Stomach (tissue), 9 donors: ENCODE data around the gene SGK1. TPM values are rescaled to one million over a fixed set of nuclear protein-coding genes. Genes with fewer than 3 reads are reported as not detected.

ENCODE experiments used
- DNase-seq, 2 donors: peaks; one replicate each; pipeline versions ENCODE4 v3.0.0 to v3.0.0-alpha.2; 2013 to 2019
- H3K27ac ChIP-seq, 5 donors: fragments of 200-600 bp in 4 of 5; sonication (generic) in 4 of 5; one replicate each; pipeline ENCODE4 v1.5.1; 2013 to 2019; ENCODE audit warnings: mild to moderate bottlenecking in 1 of 5, moderate library complexity in 1 of 5
- H3K27me3 ChIP-seq, 3 donors: fragments of 200-600 bp; sonication (generic); one replicate each; pipeline ENCODE4 v1.5.1; 2017 to 2019; ENCODE audit warnings: mixed run types in 1 of 3
- H3K36me3 ChIP-seq, 4 donors: fragments of 200-600 bp; sonication (generic); 1 replicate in 3 of 4; 2 replicates in 1 of 4; pipeline ENCODE4 v1.5.1; 2016 to 2019
- H3K4me1 ChIP-seq, 4 donors: fragments of 200-600 bp; sonication (generic); one replicate each; pipeline ENCODE4 v1.5.1; 2016 to 2019
- H3K4me3 ChIP-seq, 4 donors: fragments of 200-600 bp; sonication (generic) in 3 of 4; one replicate each; pipeline ENCODE4 v1.5.1; 2016 to 2019; ENCODE audit warnings: mild to moderate bottlenecking in 1 of 4
- H3K9me3 ChIP-seq, 4 donors: fragments of 200-600 bp; sonication (generic); one replicate each; pipeline ENCODE4 v1.5.1; 2016 to 2019
- EP300 ChIP-seq: sonication (generic); formaldehyde crosslinking; IDR thresholded peaks from one replicate; pipeline ENCODE4 v1.6.1; 2017; ENCODE audit warnings: antibody characterized with exemption
- POLR2A ChIP-seq, 4 donors: fragments of 450-650 bp; IDR thresholded peaks; one replicate each; pipeline ENCODE4 v1.6.1; 2016; ENCODE audit warnings: antibody characterized with exemption in 4 of 4, control low read depth in 2 of 4, mild to moderate bottlenecking in 1 of 4, moderate library complexity in 1 of 4
- POLR2AphosphoS5 ChIP-seq, 3 donors: sonication (generic); formaldehyde crosslinking; IDR thresholded peaks; one replicate each; pipeline ENCODE4 v1.6.1; 2016; ENCODE audit warnings: antibody characterized with exemption in 3 of 3
- WGBS, 5 donors: extraction: QIAGEN DNeasy Blood & Tissue Kit in 3 of 5; methylation state at CpG; one replicate each; pipeline versions ENCODE4 v1.1.5 to v1.1.7; 2013 to 2018; 5-methylcytosine and 5-hydroxymethylcytosine counted together
- intact Hi-C: fragments of 100-400 bp; cut with DNase I; formaldehyde crosslinking; loops from one replicate; pipeline ENCODE4 v1.15.1; 2023; ENCODE audit warnings: low total_unique reads
- polyA plus RNA-seq, 3 donors: library from polyadenylated mRNA; stranded (reverse); fragments of 200-250 nt; gene quantifications; one replicate each; pipeline ENCODE4 v1.2.3, GENCODE V29; 2013
- total RNA-seq, 5 donors: library from RNA; depleted of rRNA; stranded (reverse); fragments of >200 nt; gene quantifications; one replicate each; pipeline versions ENCODE4 v1.1.0 to v1.2.3, GENCODE V29; 2014 to 2016
- TF ChIP-seq, protein P1 (sequence below), 7 experiments: fragments of 450-650 bp in 4 of 7; fragments of 200-600 bp in 3 of 7; sonication (generic) in 3 of 7; IDR thresholded peaks; one replicate each; pipeline ENCODE4 v1.5.1; 2016 to 2019; ENCODE audit warnings: antibody characterized with exemption in 7 of 7, control low read depth in 2 of 7, mild to moderate bottlenecking in 1 of 7
- donor health status: healthy with polysubstance abuse.
- donor health status: Bipolar disorder and iron deficiency.
- donor health status: healthy.

The SGK1 gene
- total and polyA plus RNA-seq, 8 donors, result 72.3 to 347 (median 154) TPM

DNA sequence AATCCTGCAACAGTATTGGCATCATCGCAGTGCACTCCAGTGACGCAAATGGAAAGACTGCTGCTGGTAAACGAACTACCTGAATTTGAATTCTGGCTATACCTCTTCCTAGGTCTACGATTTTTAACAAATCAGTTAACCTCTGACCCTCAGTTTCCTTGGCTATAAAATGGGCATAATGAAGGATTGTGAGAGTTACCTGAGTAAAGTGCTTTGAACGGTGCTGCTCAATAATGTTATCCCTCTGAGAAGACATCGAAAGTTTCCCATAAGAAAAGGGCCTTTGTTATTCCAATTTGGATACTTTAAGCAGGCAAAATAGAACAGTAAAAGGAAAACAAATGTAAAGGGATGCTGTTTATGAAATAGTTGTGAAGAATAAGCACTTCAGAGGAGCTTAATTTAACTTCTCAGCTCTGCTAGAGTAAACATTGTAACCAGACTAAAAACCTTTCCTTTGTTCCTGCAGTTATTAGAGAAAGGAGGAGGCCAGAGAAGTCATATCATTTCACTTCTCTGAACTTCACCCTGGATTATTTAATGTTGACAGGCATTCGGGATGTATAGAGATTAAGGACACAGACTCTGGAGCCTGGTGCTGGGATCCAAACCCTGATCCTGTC lies 5.8 kb downstream of the SGK1 start:
- Histone ChIP-seq H3K4me1 (peaks cover 0 to 10% (median 3%) of the 10 kb centered on the region in 4 donors), H3K4me3 (no peak overlapping the region), H3K36me3 (no peaks in the 10 kb centered on the region), H3K9me3 (no peaks in the 10 kb centered on the region), H3K27me3 (peaks cover 0 to 5% (median 0%) of the 10 kb centered on the region in 3 donors), H3K27ac (no peak overlapping the region)
- intact Hi-C loops, result no loop called here
- 72 to 80% (median 75%) methylated on average over 7 of the region's 7 CpGs for WGBS, 5 donors
- TF ChIP-seq POLR2AphosphoS5 (IDR thresholded peaks at IDR 0.05) (no peak), EP300 (no peak), POLR2A (IDR thresholded peaks at IDR 0.05) (no peak)
- TF ChIP-seq, protein P1, sequence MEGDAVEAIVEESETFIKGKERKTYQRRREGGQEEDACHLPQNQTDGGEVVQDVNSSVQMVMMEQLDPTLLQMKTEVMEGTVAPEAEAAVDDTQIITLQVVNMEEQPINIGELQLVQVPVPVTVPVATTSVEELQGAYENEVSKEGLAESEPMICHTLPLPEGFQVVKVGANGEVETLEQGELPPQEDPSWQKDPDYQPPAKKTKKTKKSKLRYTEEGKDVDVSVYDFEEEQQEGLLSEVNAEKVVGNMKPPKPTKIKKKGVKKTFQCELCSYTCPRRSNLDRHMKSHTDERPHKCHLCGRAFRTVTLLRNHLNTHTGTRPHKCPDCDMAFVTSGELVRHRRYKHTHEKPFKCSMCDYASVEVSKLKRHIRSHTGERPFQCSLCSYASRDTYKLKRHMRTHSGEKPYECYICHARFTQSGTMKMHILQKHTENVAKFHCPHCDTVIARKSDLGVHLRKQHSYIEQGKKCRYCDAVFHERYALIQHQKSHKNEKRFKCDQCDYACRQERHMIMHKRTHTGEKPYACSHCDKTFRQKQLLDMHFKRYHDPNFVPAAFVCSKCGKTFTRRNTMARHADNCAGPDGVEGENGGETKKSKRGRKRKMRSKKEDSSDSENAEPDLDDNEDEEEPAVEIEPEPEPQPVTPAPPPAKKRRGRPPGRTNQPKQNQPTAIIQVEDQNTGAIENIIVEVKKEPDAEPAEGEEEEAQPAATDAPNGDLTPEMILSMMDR (IDR thresholded peaks at IDR 0.05), result no peak
- no peak for DNase-seq

DNA sequence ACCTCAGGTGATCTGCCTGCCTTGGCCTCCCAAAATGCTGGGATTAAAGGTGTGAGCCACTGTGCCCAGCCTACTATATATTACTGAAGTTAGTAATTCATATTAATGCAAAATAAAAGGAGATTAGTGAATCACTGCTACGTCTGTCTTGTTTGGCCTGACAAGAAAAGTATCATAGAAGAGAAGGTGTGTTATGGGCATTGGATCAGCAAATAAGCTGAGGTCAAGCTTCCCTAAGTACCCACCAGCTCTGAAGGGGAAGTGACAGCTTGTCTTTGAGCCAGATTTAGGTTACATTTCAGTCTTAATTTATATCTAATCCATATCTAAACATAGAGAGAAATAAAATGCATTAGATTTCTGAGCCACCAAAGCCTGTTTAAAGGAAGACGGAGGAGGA lies 7.1 kb downstream of the SGK1 start:
- H3K4me1 ChIP-seq, result peaks cover 0 to 15% (median 7%) of the 10 kb centered on the region in 4 donors
- H3K36me3 ChIP-seq, result no peaks in the 10 kb centered on the region
- intact Hi-C loops, result no loop called here
- no peak overlapping the region for H3K4me3 ChIP-seq
- TF ChIP-seq EP300 (no peak), POLR2A (IDR thresholded peaks at IDR 0.05) (no peak), POLR2AphosphoS5 (IDR thresholded peaks at IDR 0.05) (no peak)
- TF ChIP-seq, protein P1 (IDR thresholded peaks at IDR 0.05), result no peak
- DNase-seq, result no peak
- 41 to 76% (median 70%) methylated on average over 2 of the region's 2 CpGs for WGBS, 5 donors
- no peaks in the 10 kb centered on the region for H3K27me3 ChIP-seq
- no peak overlapping the region for H3K27ac ChIP-seq
- no peaks in the 10 kb centered on the region for H3K9me3 ChIP-seq

DNA sequence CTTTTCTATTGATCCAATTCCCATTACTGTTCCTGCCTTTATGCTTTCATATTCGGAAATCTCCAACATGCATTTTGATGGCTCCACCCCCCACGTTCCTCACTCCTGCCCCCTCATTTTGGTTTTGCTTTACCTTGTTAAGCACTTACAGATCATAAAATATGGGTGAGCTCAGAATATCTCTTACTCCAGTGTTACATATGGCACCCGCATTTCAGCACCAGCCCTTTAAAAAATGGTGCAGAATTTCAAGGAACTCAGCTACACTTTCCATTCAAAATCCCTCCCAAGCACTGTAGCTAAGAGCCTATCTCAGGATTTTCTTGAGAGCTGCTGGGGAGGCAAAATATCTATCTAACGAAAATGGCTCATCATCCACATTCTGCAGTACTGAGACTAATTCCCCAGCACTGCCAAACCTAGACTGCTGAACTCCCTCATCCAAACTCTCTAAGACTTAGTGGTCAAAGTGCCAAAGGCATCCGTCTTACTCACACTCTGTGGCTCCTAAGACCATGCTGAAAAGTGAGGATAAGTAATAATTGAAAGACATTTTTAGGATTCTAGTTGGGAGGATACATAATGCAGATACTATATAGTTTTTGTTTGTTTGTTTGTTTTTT lies 7.8 kb downstream of the SGK1 start:
- WGBS, 5 donors, result 88 to 91% (median 89%) methylated on average over 5 of the region's 5 CpGs
- intact Hi-C loops, result no loop called here

DNA sequence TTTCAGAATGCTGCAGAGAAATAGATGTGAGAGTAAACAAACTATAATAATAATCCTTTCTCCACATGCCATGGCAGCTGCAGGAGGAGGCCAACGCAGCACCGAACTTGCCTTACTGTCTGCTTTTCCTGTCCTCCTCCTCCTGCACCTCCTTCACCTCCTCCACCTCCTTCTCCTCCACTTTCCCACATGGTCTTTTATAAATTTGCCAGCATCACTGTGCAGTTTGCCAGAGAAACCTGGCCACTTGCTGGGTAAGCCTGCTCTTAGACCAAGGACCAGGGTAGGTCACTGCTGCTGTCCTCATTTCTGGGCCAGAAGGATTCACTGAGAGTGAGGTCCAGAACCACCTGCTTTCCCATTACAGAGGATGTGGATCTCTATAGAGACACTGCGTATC lies 8.7 kb downstream of the SGK1 start:
- no peaks in the 10 kb centered on the region for H3K27me3 ChIP-seq
- no peaks in the 10 kb centered on the region for H3K9me3 ChIP-seq
- no peak for DNase-seq
- TF ChIP-seq POLR2AphosphoS5 (IDR thresholded peaks at IDR 0.05), result no peak
- TF ChIP-seq EP300, result no peak
- no peak for TF ChIP-seq POLR2A (IDR thresholded peaks at IDR 0.05)
- TF ChIP-seq, protein P1 (IDR thresholded peaks at IDR 0.05), result no peak
- 78 to 92% (median 85%) methylated on average over 3 of the region's 3 CpGs for WGBS, 5 donors
- intact Hi-C loops, result no loop called here
- H3K36me3 ChIP-seq, result no peaks in the 10 kb centered on the region
- H3K27ac ChIP-seq, result peak overlapping the region in 1 of 5 donors; percentile 66
- no peak overlapping the region for H3K4me3 ChIP-seq
- H3K4me1 ChIP-seq, result peaks cover 0 to 18% (median 8%) of the 10 kb centered on the region in 4 donors

More for the DNA sequence above, 7.8 kb downstream of the SGK1 start:
- DNase-seq, result no peak
- no peaks in the 10 kb centered on the region for H3K9me3 ChIP-seq
- no peak overlapping the region for H3K27ac ChIP-seq
- H3K4me3 ChIP-seq, result no peak overlapping the region
- no peaks in the 10 kb centered on the region for H3K36me3 ChIP-seq
- H3K4me1 ChIP-seq, result peaks cover 0 to 18% (median 8%) of the 10 kb centered on the region in 4 donors
- no peak for TF ChIP-seq POLR2AphosphoS5 (IDR thresholded peaks at IDR 0.05)
- H3K27me3 ChIP-seq, result no peaks in the 10 kb centered on the region

DNA sequence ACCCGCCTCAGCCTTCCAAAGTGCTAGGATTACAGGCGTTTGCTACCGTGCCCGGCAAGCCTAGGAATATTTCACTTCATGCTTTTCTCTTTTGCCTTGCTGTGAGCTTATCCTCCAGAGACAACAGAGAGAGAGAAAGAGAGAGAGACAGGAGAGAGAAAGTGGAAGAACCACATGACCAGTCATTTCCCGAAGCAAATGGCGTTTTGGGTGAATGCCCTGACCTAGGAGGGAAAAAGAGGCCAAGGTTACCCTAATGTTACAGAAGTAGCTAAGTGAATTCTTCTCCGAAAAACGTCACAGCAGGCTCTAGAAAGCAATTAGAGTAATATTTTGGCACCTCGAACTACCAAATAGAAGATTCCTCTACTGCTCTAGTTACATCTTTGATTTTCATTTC lies 9.1 kb downstream of the SGK1 start:
- Histone ChIP-seq H3K27ac (peak overlapping the region in 2 of 5 donors; percentile 12 to 66), H3K4me1 (peaks cover 0 to 18% (median 8%) of the 10 kb centered on the region in 4 donors), H3K36me3 (no peaks in the 10 kb centered on the region), H3K27me3 (no peaks in the 10 kb centered on the region), H3K4me3 (no peak overlapping the region), H3K9me3 (no peaks in the 10 kb centered on the region)
- DNase-seq, result no peak
- TF ChIP-seq POLR2AphosphoS5 (IDR thresholded peaks at IDR 0.05) (no peak), EP300 (no peak), POLR2A (IDR thresholded peaks at IDR 0.05) (no peak)
- TF ChIP-seq, protein P1 (IDR thresholded peaks at IDR 0.05), result no peak
- intact Hi-C loops, result no loop called here
- WGBS, 5 donors, result 74 to 85% (median 79%) methylated on average over 9 of the region's 9 CpGs
